ENCODE measurements around the gene IGF1.
A peak's percentile ranks its signal among the peaks of the same experiment; 100 is the strongest.

IGF1 gene

DNA sequence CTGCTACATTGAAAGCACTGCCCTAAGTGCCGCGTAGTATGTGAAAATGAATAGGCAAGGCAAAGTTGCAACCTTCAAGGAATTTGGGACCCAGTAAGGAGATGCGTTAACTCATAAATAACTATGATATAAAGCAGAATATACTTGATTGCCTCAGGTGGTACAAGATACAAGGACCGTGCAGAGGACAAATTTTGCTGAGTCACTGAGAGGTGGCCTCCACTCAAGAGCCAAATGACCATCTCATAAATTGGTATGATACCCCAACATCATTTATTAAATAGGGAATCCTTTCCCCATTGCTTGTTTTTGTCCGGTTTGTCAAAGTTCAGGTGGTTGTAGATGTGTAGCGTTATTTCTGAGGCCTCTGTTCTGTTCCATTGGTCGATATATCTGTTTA, 35.7 kb downstream of the IGF1 start:
- H3K4me3 ChIP-seq = no peak overlapping the region
- no peak overlapping the region for H3K27ac ChIP-seq
- no peaks in the 10 kb centered on the region; the same call in 1 of the 2 replicates for H3K36me3 ChIP-seq (ENCODE audit: insufficient read depth, low read length)
- no peak for TF ChIP-seq FOXP2 (optimal IDR thresholded peaks at IDR 0.05; ENCODE audit: control extremely low read depth, extremely low read length, insufficient read depth)
- no peak for TF ChIP-seq EZH2 (IDR thresholded peaks at IDR 0.05)
- no peak for TF ChIP-seq POLR2AphosphoS5 (IDR thresholded peaks at IDR 0.05; ENCODE audit: borderline replicate concordance, low read depth, low read length)
- no peaks in the 10 kb centered on the region for H3K9me3 ChIP-seq (ENCODE audit: low read depth, low read length)
- no peak for DNase-seq (ENCODE audit: low read depth, low spot score)
- H3K9ac ChIP-seq (ENCODE audit: insufficient read length) = no peak overlapping the region

DNA sequence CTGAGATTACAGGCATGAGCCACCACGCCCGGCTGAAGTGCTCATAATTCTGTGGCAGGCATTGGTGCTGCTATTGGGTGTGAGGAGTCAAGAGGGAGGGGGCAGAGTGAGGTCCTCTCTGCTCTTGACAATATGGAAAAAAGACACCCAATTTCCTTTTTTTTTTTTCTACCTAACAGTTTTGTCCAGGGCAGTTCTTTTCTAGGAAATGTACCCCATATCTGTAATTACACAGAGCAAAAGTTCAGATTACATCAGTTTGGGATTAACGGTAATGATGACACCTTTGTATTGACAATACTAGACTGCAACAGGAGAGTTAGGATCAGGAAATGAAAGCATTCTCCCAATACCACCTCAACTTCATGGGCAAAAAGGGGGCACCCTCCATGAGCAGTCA, 36.3 kb downstream of the IGF1 start:
- no peak overlapping the region for H3K4me3 ChIP-seq
- DNase-seq (ENCODE audit: low read depth, low spot score) = no peak
- H3K27ac ChIP-seq = no peak overlapping the region
- H3K9me3 ChIP-seq (ENCODE audit: low read depth, low read length) = no peaks in the 10 kb centered on the region
- TF ChIP-seq POLR2AphosphoS5 (IDR thresholded peaks at IDR 0.05; ENCODE audit: borderline replicate concordance, low read depth, low read length) = no peak
- no peak for TF ChIP-seq EZH2 (IDR thresholded peaks at IDR 0.05)
- no peak for TF ChIP-seq FOXP2 (optimal IDR thresholded peaks at IDR 0.05; ENCODE audit: control extremely low read depth, extremely low read length, insufficient read depth)
- no peaks in the 10 kb centered on the region; the same call in 1 of the 2 replicates for H3K36me3 ChIP-seq (ENCODE audit: insufficient read depth, low read length)
- H3K9ac ChIP-seq (ENCODE audit: insufficient read length) = no peak overlapping the region

DNA sequence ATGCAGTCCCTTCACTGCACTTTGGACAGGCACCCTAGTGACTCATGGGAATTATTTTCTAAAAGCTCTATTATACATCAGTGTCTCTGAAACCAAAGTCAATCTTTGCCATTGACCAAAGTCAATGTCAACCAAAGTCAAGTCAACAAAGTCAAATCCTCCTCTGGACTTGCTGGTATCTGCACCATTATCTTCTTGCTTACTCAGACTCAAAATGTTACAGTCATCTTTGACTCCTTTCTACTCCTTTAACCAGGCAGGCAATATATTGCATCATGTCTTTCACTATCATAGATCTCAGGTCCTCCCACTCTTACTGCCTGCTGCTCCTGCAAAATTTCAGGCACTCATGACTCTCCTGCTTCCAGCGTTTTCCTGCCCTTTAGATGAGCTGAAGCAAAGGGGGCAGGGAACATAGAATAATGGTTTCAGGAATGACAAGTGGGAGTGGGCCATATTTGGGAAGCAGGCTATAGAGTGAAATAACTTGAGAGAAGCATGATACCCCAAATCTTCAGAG, 39.2 kb downstream of the IGF1 start:
- no peak for TF ChIP-seq FOXP2 (optimal IDR thresholded peaks at IDR 0.05; ENCODE audit: control extremely low read depth, extremely low read length, insufficient read depth)
- TF ChIP-seq EZH2 (IDR thresholded peaks at IDR 0.05) = no peak
- no peak for TF ChIP-seq POLR2AphosphoS5 (IDR thresholded peaks at IDR 0.05; ENCODE audit: borderline replicate concordance, low read depth, low read length)

DNA sequence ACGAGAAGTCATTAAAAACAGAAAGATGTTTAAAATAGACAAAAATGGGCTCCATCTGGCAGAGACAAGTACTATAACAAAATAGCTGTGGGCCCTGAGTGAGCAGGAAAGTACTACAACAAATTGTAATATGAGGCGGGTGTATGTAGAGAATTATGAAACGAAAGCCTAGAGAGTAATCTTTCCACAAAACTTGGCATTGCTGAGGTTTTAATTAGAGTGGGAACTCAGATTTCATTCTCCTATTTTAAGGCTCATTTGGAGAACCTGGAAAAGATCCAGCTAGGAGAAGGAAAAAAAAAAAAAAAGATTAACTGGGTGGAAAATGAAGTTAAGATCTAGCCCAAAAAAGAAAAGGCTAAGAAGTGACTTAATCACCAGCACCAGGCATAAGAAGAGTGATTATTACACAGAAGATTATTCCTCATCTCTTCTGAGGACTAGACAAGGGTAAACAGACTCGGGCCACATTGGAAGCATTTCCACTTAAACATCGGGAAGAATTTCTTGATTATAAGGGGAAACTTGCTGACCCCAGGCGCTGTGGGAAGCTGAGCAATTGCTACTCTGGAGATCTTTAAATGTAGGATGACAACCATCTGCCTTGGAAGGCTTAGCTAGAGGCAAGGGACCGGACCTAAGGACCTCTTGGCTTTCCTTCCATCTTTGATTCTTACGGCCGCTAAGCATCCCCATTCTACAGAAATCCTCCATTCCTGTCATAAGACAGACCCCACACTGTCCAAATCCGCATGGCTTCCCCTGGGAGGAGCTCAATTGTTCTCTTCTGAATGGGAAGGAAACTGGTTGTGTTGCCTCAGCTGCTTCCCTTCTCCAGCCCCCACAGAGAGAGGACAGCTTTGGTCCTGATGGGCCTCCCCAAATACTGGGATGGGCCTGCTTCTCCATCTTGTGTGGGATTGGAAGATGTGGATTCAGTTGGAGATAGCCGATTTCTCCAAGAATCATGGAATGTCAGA, 40.6 kb downstream of the IGF1 start:
- Histone ChIP-seq H3K27ac (peak overlapping the region; percentile 9; the same call in 1 of the 2 replicates), H3K9ac (ENCODE audit: insufficient read length) (no peak overlapping the region), H3K4me3 (no peak overlapping the region), H3K9me3 (ENCODE audit: low read depth, low read length) (no peaks in the 10 kb centered on the region), H3K36me3 (ENCODE audit: insufficient read depth, low read length) (peaks cover 5% of the 10 kb centered on the region; the same call in 1 of the 2 replicates)
- TF ChIP-seq FOXP2 (optimal IDR thresholded peaks at IDR 0.05; ENCODE audit: control extremely low read depth, extremely low read length, insufficient read depth) (no peak), POLR2AphosphoS5 (IDR thresholded peaks at IDR 0.05; ENCODE audit: borderline replicate concordance, low read depth, low read length) (no peak), EZH2 (IDR thresholded peaks at IDR 0.05) (no peak)
- no peak for DNase-seq (ENCODE audit: low read depth, low spot score)

More for the DNA sequence above, 39.2 kb downstream of the IGF1 start:
- no peaks in the 10 kb centered on the region for H3K9me3 ChIP-seq (ENCODE audit: low read depth, low read length)
- no peak overlapping the region for H3K9ac ChIP-seq (ENCODE audit: insufficient read length)
- DNase-seq (ENCODE audit: low read depth, low spot score) = no peak
- no peak overlapping the region for H3K4me3 ChIP-seq
- H3K27ac ChIP-seq = no peak overlapping the region
- no peaks in the 10 kb centered on the region for H3K36me3 ChIP-seq (ENCODE audit: insufficient read depth, low read length)

DNA sequence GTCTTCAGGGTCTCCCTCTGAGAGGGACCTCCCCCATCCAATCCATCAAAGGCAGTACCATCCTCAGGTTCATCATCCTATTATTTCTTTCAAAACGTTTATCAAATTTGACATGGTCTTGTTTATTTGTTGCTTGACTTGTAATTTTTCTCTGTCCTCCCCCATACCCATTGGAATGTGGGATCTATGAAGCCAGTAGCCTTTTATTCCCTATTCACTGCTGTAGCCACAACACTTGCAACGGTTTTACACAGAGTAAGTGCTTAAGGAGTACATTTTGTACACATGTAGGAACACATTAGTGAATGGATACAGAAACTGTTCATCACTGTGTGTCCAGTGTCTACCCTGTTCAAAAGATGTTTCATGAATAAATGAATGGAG, 41.5 kb downstream of the IGF1 start:
- Histone ChIP-seq H3K9ac (ENCODE audit: insufficient read length) (no peak overlapping the region), H3K9me3 (ENCODE audit: low read depth, low read length) (no peaks in the 10 kb centered on the region), H3K27ac (no peak overlapping the region), H3K4me3 (no peak overlapping the region), H3K36me3 (ENCODE audit: insufficient read depth, low read length) (peaks cover 5% of the 10 kb centered on the region; the same call in 1 of the 2 replicates)
- no peak for DNase-seq (ENCODE audit: low read depth, low spot score)
- TF ChIP-seq POLR2AphosphoS5 (IDR thresholded peaks at IDR 0.05; ENCODE audit: borderline replicate concordance, low read depth, low read length) (no peak), FOXP2 (optimal IDR thresholded peaks at IDR 0.05; ENCODE audit: control extremely low read depth, extremely low read length, insufficient read depth) (no peak)

DNA sequence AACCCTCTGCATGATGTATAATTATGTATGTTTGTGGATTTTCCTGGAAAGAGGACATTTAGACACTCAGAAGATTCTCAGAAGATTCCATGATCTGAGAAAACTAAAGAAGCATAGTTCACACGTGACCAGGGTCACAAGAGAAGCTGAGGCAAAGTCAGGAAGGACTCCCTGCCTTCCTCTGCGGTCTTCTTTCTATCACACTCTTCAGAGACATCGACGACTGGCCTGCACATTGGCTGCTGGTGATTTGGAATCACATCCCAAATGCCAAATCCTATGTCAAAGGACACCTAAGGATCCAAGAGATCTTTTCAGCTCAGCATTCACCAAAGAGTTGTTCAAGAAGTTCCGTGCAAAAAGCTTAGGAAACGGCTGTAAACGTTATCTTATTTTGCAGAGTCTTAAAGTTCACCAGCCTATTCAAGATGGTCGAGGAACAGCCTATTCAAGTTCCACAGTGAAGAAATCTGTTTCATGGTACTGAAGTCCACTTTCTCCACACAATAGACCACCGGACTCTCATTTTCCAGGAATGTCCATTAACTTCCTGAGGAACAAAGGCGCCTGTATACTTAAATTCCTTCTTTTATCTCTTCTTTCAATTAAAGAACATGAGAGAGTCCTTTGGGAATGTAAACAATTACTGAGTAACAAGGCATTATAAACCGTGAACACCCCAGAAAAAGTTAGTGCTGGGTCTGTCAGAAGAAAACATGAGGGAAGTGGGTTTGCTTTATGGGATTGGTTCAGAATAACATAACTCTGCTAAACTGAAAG, 42.1 kb downstream of the IGF1 start:
- Histone ChIP-seq H3K27ac (no peak overlapping the region), H3K36me3 (ENCODE audit: insufficient read depth, low read length) (peaks cover 5% of the 10 kb centered on the region; the same call in 1 of the 2 replicates), H3K9me3 (ENCODE audit: low read depth, low read length) (no peaks in the 10 kb centered on the region), H3K9ac (ENCODE audit: insufficient read length) (no peak overlapping the region), H3K4me3 (no peak overlapping the region)
- DNase-seq (ENCODE audit: low read depth, low spot score) = no peak
- TF ChIP-seq FOXP2 (optimal IDR thresholded peaks at IDR 0.05; ENCODE audit: control extremely low read depth, extremely low read length, insufficient read depth) (no peak), EZH2 (IDR thresholded peaks at IDR 0.05) (no peak), POLR2AphosphoS5 (IDR thresholded peaks at IDR 0.05; ENCODE audit: borderline replicate concordance, low read depth, low read length) (no peak)

DNA sequence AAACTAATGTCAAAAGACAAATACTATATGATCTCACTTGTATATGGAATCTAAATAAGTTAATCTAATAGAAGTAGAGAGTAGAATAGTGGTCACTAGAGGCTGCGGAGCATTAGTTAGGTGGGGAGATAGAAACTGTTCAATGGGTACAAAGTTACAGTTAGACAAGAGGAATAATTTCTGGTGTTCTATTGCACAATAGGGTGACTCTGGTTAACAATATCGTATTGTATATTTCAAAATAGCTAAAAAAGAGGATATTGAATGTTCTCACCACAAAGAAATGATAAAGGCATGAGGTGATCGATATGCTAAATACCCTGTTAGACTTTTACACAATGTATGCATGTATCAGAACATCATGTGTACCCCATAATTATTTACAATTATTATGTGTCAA, 42.9 kb downstream of the IGF1 start:
- Histone ChIP-seq H3K4me3 (no peak overlapping the region), H3K9me3 (ENCODE audit: low read depth, low read length) (no peaks in the 10 kb centered on the region), H3K27ac (peak overlapping the region; percentile 42; the same call in 1 of the 2 replicates), H3K9ac (ENCODE audit: insufficient read length) (no peak overlapping the region), H3K36me3 (ENCODE audit: insufficient read depth, low read length) (peaks cover 5% of the 10 kb centered on the region; the same call in 1 of the 2 replicates)
- no peak for TF ChIP-seq POLR2AphosphoS5 (IDR thresholded peaks at IDR 0.05; ENCODE audit: borderline replicate concordance, low read depth, low read length)
- no peak for TF ChIP-seq FOXP2 (optimal IDR thresholded peaks at IDR 0.05; ENCODE audit: control extremely low read depth, extremely low read length, insufficient read depth)
- no peak for TF ChIP-seq EZH2 (IDR thresholded peaks at IDR 0.05)
- no peak for DNase-seq (ENCODE audit: low read depth, low spot score)

DNA sequence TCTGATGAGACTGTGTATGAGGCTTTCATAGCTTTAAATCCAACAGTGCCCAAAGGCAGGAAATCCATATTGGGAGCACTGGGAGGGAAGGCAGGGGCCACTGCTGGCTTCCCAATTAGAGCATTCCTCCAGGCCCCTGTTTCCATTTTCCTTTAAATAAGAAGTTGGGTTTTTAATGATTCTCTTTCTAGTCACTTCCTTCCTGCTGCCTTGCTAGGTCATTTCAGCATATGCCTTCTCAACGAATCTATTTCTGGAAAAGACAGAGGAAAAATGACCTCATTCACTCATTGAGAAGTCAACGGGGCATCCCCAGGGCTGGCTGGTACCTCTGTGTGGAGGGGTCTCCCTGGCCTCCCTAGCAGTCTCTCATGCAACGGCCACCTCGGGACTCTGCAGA, 43.5 kb downstream of the IGF1 start:
- no peak overlapping the region for H3K9ac ChIP-seq (ENCODE audit: insufficient read length)
- TF ChIP-seq POLR2AphosphoS5 (IDR thresholded peaks at IDR 0.05; ENCODE audit: borderline replicate concordance, low read depth, low read length) (no peak; the same call in 1 of the 2 replicates), EZH2 (IDR thresholded peaks at IDR 0.05) (no peak), FOXP2 (optimal IDR thresholded peaks at IDR 0.05; ENCODE audit: control extremely low read depth, extremely low read length, insufficient read depth) (no peak)
- H3K27ac ChIP-seq = peak overlapping the region; percentile 42; the same call in 1 of the 2 replicates
- DNase-seq (ENCODE audit: low read depth, low spot score) = no peak
- H3K4me3 ChIP-seq = no peak overlapping the region
- peaks cover 5% of the 10 kb centered on the region; the same call in 1 of the 2 replicates for H3K36me3 ChIP-seq (ENCODE audit: insufficient read depth, low read length)
- no peaks in the 10 kb centered on the region for H3K9me3 ChIP-seq (ENCODE audit: low read depth, low read length)
